HG03135 (cell line): ENCODE data around the gene CCL25.

ENCODE experiments used
- ATAC-seq: cut with Tn5 transposase; IDR thresholded peaks from one replicate; pipeline ENCODE4 v1.9.1; 2021; ENCODE audit warnings: mild to moderate bottlenecking, moderate library complexity; ENCODE audit not compliant: unreplicated experiment

The CCL25 gene

DNA sequence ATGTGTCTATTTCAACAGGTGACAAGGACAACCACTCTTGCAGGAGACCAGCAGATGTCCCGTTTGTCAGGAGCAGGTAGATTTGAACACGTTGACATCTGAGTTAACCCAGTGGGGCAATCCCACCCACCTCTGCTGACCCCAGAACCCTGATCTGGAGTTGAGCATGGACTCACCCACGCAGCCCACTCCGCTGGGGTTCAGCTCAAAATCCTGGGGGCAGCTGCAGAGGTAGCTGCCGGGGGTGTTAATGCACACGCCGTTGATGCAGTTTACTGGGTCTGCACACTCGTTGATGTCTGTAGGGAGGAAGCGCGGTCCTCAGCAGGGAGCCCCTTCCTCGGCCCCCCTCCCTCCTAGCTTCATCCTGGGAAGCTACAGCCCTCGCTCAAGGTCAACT lies 56.9 kb downstream of the CCL25 start:
- ATAC-seq: no peak

DNA sequence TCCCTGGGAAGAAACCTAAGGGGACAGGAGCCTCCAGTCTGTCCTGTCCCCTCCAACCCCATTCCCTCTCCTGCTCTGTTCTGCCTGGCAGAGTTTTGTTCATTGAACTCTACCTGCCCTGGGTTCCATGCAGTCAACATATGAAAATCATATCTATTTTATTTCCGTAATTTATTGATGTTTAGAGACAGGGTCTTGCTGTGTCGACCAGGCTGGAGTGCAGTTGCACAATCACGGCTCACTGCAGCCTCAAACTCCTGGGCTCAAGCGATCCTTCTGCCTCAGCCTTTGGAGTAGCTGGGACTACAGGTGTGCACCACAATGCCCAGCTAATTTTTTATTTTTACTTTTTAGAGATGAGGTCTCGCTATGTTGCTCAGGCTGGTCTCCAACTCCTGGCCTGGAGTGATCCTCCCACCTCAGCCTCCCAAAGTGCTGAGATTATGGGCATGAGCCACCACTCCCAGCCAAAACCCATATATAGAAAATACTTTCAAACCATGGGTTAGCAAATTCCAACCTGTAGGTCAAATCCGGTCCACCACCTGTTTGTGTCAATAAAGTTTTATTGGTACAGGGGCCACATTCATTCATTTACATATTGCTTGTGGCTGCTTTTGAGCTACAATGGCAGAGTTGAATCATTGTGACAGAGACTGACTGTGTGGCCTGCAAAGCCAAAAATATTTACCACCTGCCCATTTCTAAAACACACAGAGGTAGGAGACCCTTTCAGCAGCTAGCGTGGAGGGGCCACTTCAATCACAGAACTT lies 57.5 kb downstream of the CCL25 start:
- ATAC-seq: no peak

DNA sequence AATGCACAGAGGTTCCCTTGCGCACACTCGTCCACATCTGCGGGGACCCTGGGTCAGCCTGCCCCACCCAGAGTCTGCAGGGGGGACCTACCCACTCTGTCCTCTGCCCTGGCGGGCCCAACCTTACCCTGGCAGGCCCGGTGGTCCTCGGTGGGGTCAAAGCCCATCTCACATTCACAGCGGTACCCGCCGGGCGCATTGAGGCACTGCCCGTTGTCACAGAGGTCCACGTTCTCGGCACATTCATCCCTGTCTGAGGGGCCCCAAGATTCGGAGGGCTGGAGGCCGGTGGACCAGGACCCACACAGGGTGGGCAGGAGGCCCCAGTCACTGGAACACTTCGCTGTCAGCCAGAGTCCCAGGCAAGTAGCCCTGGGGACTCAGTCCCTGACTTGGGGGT lies 58.4 kb downstream of the CCL25 start:
- ATAC-seq: no peak

DNA sequence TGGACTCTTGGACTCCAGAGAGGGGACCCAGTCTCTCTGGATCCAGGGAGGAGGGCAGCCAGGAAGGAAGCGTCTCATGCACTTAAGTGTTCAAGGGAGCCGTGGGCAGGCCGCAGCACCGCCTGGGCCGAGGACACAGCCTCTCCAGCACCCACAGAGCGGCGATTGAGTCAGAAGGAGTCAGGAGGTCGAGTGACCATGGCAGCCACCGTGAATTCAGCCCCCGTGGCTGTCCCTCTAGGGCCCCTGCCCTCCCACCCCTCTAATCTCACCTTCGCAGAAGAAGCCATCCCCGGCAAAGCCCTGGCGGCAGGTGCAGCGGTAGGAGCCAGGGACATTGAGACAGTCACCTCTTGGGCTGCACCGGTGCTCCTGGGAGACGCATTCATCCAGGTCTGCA lies 58.8 kb downstream of the CCL25 start:
- ATAC-seq: no peak
